SK-N-SH treated with all-trans-retinoic acid at 6 μM for 48 hours (cell line): ENCODE data around the gene ALDOC.

Experiments used
- BACH2 ChIP-seq: fragments of 250-450 bp; sonication (Bioruptor Pico); IDR thresholded peaks from 2 replicates; pipeline ENCODE4 v1.9.0; 2021; ENCODE audit warnings: mild to moderate bottlenecking, borderline replicate concordance
- SNAI2 ChIP-seq: fragments of 250-450 bp; sonication (Bioruptor Pico); IDR thresholded peaks from 2 replicates; pipeline ENCODE4 v1.5.0; 2020; ENCODE audit warnings: mild to moderate bottlenecking, moderate library complexity
- TF ChIP-seq, protein P1 (sequence below): fragments of 250-450 bp; sonication (Bioruptor Pico); IDR thresholded peaks from 2 replicates; pipeline ENCODE4 v1.5.1; 2021; ENCODE audit warnings: mild to moderate bottlenecking, moderate library complexity
- TF ChIP-seq, protein P2 (sequence below): fragments of 250-450 bp; sonication (Bioruptor Pico); IDR thresholded peaks from 2 replicates; pipeline ENCODE4 v1.8.0; 2021; ENCODE audit warnings: low read depth, mild to moderate bottlenecking, moderate library complexity, borderline replicate concordance

DNA sequence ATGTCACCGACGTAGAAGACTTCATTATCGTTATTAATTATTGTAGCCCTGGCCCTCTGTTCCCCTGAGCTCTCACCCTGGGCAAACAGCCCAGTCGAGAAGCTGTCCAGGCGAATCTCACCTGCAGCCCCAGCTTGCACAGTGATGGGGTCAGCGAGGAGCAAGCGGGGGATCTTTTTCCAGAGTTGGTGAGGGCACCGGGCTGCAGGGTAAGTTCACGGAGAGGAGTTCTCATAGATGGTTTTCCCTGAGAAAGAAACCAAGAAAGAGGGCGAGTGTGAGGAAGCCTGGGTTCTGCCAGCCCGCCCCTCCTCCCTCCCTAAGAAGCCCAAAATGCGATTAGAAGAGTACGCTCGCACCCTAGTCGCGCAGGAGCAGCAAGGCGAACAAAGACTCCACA, 21.7 kb upstream of the ALDOC start:
- no peak for TF ChIP-seq SNAI2 (CRISPR knock-in tag)
- TF ChIP-seq BACH2 (CRISPR knock-in tag): no peak
- TF ChIP-seq, protein P1, sequence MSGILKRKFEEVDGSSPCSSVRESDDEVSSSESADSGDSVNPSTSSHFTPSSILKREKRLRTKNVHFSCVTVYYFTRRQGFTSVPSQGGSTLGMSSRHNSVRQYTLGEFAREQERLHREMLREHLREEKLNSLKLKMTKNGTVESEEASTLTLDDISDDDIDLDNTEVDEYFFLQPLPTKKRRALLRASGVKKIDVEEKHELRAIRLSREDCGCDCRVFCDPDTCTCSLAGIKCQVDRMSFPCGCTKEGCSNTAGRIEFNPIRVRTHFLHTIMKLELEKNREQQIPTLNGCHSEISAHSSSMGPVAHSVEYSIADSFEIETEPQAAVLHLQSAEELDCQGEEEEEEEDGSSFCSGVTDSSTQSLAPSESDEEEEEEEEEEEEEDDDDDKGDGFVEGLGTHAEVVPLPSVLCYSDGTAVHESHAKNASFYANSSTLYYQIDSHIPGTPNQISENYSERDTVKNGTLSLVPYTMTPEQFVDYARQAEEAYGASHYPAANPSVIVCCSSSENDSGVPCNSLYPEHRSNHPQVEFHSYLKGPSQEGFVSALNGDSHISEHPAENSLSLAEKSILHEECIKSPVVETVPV (CRISPR knock-in tag): no peak
- TF ChIP-seq, protein P2, sequence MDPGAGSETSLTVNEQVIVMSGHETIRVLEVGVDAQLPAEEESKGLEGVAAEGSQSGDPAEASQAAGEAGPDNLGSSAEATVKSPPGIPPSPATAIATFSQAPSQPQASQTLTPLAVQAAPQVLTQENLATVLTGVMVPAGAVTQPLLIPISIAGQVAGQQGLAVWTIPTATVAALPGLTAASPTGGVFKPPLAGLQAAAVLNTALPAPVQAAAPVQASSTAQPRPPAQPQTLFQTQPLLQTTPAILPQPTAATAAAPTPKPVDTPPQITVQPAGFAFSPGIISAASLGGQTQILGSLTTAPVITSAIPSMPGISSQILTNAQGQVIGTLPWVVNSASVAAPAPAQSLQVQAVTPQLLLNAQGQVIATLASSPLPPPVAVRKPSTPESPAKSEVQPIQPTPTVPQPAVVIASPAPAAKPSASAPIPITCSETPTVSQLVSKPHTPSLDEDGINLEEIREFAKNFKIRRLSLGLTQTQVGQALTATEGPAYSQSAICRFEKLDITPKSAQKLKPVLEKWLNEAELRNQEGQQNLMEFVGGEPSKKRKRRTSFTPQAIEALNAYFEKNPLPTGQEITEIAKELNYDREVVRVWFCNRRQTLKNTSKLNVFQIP: no peak
